Progenitor cell of endocrine pancreas (in vitro differentiated cells): ENCODE results near the gene TMTC2. TPM values are rescaled to one million over a fixed set of nuclear protein-coding genes. Genes with fewer than 3 reads are reported as not detected.
"Not testable (repeated sequence)": the region's sequence is repeated elsewhere in the genome, so short reads cannot be mapped to it uniquely, and the experiment has no call there.

Source experiments
- DNase-seq: peaks from one replicate; pipeline ENCODE4 v3.0.0; 2021; ENCODE audit warnings: low spot score; ENCODE audit not compliant: unreplicated experiment
- H3K27ac Mint-ChIP-seq: 2 replicates; pipeline ENCODE4 v1.8.0; 2021; ENCODE audit warnings: mild to moderate bottlenecking, moderate library complexity, mixed read lengths
- H3K27me3 Mint-ChIP-seq: 2 replicates; pipeline ENCODE4 v1.8.0; 2021; ENCODE audit warnings: mixed read lengths
- H3K36me3 Mint-ChIP-seq: 2 replicates; pipeline ENCODE4 v1.8.0; 2022; ENCODE audit warnings: mixed read lengths; ENCODE audit not compliant: insufficient read depth
- H3K4me1 Mint-ChIP-seq: 2 replicates; pipeline ENCODE4 v1.8.0; 2021; ENCODE audit warnings: low read depth, mixed read lengths
- H3K4me3 Mint-ChIP-seq: 2 replicates; pipeline ENCODE4 v1.8.0; 2021; ENCODE audit warnings: low read depth, mild to moderate bottlenecking, moderate library complexity, mixed read lengths
- H3K9me3 Mint-ChIP-seq: 2 replicates; pipeline ENCODE4 v1.8.0; 2021; ENCODE audit warnings: low read depth, mixed read lengths
- total RNA-seq: library from RNA; stranded (reverse); gene quantifications from 2 replicates; pipeline ENCODE4 v1.2.1, GENCODE V29; 2021
- TF ChIP-seq, protein P1 (sequence below): fragments of 200-600 bp; sonication (generic); IDR thresholded peaks from one replicate; pipeline ENCODE4 v1.5.0; 2021; ENCODE audit warnings: antibody characterized with exemption, mild to moderate bottlenecking; ENCODE audit not compliant: unreplicated experiment

Gene TMTC2
- total RNA-seq, 1 donor from 2014 or later: 15.4 TPM

- no peak for DNase-seq
- H3K9me3 Mint-ChIP-seq: no peaks in the 10 kb centered on the region
- H3K4me1 Mint-ChIP-seq: peaks cover 17% of the 10 kb centered on the region
- H3K4me3 Mint-ChIP-seq: no peak overlapping the region
- no peaks in the 10 kb centered on the region for H3K27me3 Mint-ChIP-seq
- H3K36me3 Mint-ChIP-seq: peaks cover 1% of the 10 kb centered on the region
- H3K27ac Mint-ChIP-seq: no peak overlapping the region
- TF ChIP-seq, protein P1, sequence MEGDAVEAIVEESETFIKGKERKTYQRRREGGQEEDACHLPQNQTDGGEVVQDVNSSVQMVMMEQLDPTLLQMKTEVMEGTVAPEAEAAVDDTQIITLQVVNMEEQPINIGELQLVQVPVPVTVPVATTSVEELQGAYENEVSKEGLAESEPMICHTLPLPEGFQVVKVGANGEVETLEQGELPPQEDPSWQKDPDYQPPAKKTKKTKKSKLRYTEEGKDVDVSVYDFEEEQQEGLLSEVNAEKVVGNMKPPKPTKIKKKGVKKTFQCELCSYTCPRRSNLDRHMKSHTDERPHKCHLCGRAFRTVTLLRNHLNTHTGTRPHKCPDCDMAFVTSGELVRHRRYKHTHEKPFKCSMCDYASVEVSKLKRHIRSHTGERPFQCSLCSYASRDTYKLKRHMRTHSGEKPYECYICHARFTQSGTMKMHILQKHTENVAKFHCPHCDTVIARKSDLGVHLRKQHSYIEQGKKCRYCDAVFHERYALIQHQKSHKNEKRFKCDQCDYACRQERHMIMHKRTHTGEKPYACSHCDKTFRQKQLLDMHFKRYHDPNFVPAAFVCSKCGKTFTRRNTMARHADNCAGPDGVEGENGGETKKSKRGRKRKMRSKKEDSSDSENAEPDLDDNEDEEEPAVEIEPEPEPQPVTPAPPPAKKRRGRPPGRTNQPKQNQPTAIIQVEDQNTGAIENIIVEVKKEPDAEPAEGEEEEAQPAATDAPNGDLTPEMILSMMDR: no peak
Measured at GRCh38 chr12:82838827-82839226, 152.1 kb downstream of the TMTC2 start.

DNA sequence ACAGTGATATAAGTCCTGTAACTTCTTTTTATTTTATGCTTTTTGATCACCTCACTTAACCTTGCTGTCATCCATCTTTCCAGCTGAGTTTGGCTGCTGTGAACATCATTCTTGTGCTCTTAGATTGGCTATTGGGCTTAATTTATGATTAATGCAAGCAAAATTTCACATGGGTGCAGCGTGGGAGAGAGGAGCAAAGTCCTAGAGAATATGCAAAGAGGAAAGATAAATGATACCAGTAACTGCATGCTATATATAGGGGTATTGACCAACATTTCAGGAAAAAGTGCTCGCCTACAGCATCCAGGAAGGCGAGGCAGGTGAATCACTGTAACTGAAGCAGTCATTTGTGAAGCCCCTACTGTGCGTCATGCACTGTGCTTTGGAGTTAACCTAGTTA lies 153.1 kb downstream of the TMTC2 start:
- TF ChIP-seq, protein P1: no peak
- no peaks in the 10 kb centered on the region for H3K27me3 Mint-ChIP-seq
- no peak for DNase-seq

GRCh38 chr12:82841487-82841904 lies 154.8 kb downstream of the TMTC2 start:
- TF ChIP-seq, protein P1: no peak
- Mint-ChIP-seq H3K27ac (no peak overlapping the region), H3K27me3 (no peaks in the 10 kb centered on the region), H3K4me3 (no peak overlapping the region), H3K4me1 (peaks cover 17% of the 10 kb centered on the region), H3K9me3 (no peaks in the 10 kb centered on the region), H3K36me3 (peaks cover 5% of the 10 kb centered on the region)
- no peak for DNase-seq

More for the DNA sequence above, 153.1 kb downstream of the TMTC2 start:
- no peak overlapping the region for H3K4me3 Mint-ChIP-seq
- H3K36me3 Mint-ChIP-seq: peaks cover 5% of the 10 kb centered on the region
- peaks cover 17% of the 10 kb centered on the region for H3K4me1 Mint-ChIP-seq
- H3K9me3 Mint-ChIP-seq: no peaks in the 10 kb centered on the region
- no peak overlapping the region for H3K27ac Mint-ChIP-seq

DNA sequence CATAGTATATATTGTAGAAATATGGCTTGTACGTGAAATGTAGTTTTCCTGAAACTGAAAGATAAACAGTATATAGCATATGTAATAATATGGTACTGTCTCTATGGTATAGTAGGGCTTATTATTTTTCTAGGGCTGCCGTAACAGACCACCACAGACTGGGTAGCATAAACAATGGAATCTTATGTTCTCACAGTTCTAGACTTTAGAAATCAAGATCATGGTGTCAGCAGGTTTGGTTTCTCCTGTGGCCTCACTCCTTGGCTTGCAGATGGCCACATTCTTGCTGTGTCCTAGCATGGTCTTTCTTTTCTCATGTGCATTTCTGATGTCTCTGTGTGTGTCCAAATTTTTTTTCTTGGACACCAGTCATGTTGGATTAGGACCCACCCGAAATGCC lies 155.8 kb downstream of the TMTC2 start:
- DNase-seq: no peak
- no peak overlapping the region for H3K27ac Mint-ChIP-seq
- H3K27me3 Mint-ChIP-seq: no peaks in the 10 kb centered on the region
- no peaks in the 10 kb centered on the region for H3K9me3 Mint-ChIP-seq
- H3K4me1 Mint-ChIP-seq: peaks cover 17% of the 10 kb centered on the region
- H3K36me3 Mint-ChIP-seq: peaks cover 5% of the 10 kb centered on the region
- TF ChIP-seq, protein P1: no peak
- H3K4me3 Mint-ChIP-seq: no peak overlapping the region

DNA sequence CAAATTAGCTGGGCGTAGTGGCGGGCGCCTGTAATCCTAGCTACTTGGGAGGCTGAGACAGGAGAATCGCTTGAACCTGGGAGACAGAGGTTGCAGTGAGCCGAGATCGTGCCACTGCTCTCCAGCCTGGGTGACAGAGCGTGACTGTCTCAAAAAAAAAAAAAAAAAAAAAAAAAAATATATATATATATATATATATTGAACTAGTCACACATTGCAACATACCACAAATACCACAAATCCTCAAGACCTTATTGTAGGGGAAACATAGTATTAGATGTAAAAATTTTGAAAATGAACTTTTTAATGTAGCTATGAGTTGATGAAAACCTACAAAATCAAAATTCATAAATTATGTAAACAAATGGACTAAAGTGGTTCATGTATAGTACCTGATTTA lies 158.4 kb downstream of the TMTC2 start:
- H3K27me3 Mint-ChIP-seq, H3K4me3 Mint-ChIP-seq, H3K9me3 Mint-ChIP-seq, H3K4me1 Mint-ChIP-seq, H3K36me3 Mint-ChIP-seq, H3K27ac Mint-ChIP-seq, DNase-seq: not testable (repeated sequence)

DNA sequence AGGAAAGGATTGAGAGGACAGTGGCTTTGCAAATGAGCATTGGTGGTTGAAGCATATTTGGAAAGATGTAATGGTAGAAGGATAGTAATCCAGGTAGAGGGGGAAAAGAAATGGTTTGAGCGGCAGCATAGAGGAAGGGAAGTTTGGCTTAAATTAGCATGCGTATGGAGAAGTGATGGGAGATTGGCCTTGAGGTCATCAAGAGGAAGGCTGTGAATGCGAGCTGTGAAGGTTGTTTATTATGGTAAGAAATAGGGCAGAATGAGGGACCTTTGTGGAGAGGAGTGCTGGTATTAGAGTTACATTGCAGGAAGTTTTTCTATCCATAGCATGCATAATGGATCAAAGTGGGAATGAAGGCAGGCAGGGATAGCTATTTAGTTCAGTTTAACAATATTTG lies 162.1 kb downstream of the TMTC2 start:
- Mint-ChIP-seq H3K36me3 (peaks cover 6% of the 10 kb centered on the region), H3K27me3 (no peaks in the 10 kb centered on the region), H3K4me3 (no peak overlapping the region), H3K9me3 (no peaks in the 10 kb centered on the region), H3K4me1 (no peaks in the 10 kb centered on the region), H3K27ac (no peak overlapping the region)
- DNase-seq: no peak
- TF ChIP-seq, protein P1: no peak
